Left kidney (tissue), 8 donors: ENCODE data around the gene ZKSCAN1. TPM values are rescaled to one million over a fixed set of nuclear protein-coding genes. Genes with fewer than 3 reads are reported as not detected.
A peak's percentile ranks its signal among the peaks of the same experiment; 100 is the strongest.
"Not testable (repeated sequence)": the region's sequence is repeated elsewhere in the genome, so short reads cannot be mapped to it uniquely, and the experiment has no call there.

Source experiments
- DNase-seq: peaks from one replicate; pipeline ENCODE4 v3.0.0-alpha.2; 2013
- long read RNA-seq, 8 donors: transcript quantifications; one replicate each; lab custom pipeline, GENCODE V29; 2026
- polyA plus RNA-seq: library from polyadenylated mRNA; unstranded; fragments of 120-200 nt; gene quantifications from one replicate; pipeline ENCODE4 v1.2.1, GENCODE V29; 2013; ENCODE audit not compliant: insufficient read length

The ZKSCAN1 gene
- polyA plus RNA-seq, result 76.7 TPM
- long read RNA-seq, donor 1, full-length matches to known transcripts, result 10 of 55 reads
- long read RNA-seq, donor 1, partial matches to known transcripts, result 45 of 55 reads
- long read RNA-seq, donor 1, other reads (novel, unspliced or antisense), result 0 of 55 reads
- long read RNA-seq, donor 2, full-length matches to known transcripts, result 13 of 18 reads
- long read RNA-seq, donor 2, partial matches to known transcripts, result 5 of 18 reads
- long read RNA-seq, donor 2, other reads (novel, unspliced or antisense), result 0 of 18 reads
- long read RNA-seq, donor 3, full-length matches to known transcripts, result 7 of 16 reads
- long read RNA-seq, donor 3, partial matches to known transcripts, result 9 of 16 reads
- long read RNA-seq, donor 3, other reads (novel, unspliced or antisense), result 0 of 16 reads
- long read RNA-seq, donor 4, result 0 reads
- long read RNA-seq, donor 5, full-length matches to known transcripts, result 8 of 8 reads
- long read RNA-seq, donor 5, partial matches to known transcripts, result 0 of 8 reads
- long read RNA-seq, donor 5, other reads (novel, unspliced or antisense), result 0 of 8 reads
- long read RNA-seq, donor 6, full-length matches to known transcripts, result 14 of 26 reads
- long read RNA-seq, donor 6, partial matches to known transcripts, result 12 of 26 reads
- long read RNA-seq, donor 6, other reads (novel, unspliced or antisense), result 0 of 26 reads
- long read RNA-seq, donor 7, full-length matches to known transcripts, result 10 of 15 reads
- long read RNA-seq, donor 7, partial matches to known transcripts, result 5 of 15 reads
- long read RNA-seq, donor 7, other reads (novel, unspliced or antisense), result 0 of 15 reads
- long read RNA-seq, donor 8, full-length matches to known transcripts, result 5 of 5 reads
- long read RNA-seq, donor 8, partial matches to known transcripts, result 0 of 5 reads
- long read RNA-seq, donor 8, other reads (novel, unspliced or antisense), result 0 of 5 reads

DNA sequence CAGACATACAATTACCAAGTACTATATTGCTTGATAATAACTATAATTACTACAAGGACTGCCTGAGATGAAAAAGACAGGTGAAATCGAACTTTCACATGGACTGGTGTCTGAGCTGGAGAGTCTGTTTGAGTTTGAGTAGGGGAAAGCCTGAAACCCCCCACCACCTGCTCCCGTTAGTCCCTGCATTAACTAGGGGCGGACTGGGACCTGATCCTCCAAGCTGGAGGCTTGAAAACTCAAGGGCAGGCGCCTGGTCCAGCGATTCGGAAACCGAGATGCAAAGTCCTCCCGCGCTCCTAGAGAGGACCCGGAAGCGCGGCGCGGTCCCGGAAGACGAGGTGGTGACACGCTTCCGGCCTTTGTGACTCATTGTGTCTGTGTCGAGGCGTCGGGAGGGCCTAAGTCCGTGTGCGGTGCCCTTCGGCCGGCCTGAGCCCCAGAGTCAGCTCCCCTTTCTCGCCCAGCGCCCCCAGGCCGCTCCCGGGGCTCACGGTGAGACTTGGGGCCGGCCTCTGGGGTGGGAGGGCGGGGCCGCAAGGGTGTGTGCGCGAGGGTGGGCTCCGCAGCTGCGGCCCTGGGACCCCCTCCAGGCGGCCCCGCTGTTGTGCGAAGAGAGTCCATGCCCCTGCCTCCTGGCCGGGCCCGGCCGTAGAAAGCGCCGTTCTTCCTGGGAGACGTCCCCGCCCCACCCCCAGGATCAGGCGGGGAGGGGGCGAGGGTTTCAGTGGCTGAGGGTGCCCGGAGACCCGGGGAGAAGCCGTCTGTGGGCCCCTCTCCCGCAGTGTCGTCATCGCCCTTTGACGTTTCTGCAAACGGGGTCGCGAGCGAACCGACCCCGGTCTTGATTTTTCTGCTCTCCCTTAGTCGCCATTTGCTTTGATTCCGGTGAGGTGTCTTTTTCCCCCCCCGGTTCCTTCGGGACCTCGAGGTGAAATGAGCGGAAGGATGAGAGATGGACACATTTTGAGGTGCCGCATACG is at the start of gene ZKSCAN1:
Gene ZKSCAN1 (plus strand): TSS at position 365 of the 983 bp plus-strand sequence. CDS start 7,911 bp downstream, outside the sequence.
- DNase-seq, result peak; percentile 90

DNA sequence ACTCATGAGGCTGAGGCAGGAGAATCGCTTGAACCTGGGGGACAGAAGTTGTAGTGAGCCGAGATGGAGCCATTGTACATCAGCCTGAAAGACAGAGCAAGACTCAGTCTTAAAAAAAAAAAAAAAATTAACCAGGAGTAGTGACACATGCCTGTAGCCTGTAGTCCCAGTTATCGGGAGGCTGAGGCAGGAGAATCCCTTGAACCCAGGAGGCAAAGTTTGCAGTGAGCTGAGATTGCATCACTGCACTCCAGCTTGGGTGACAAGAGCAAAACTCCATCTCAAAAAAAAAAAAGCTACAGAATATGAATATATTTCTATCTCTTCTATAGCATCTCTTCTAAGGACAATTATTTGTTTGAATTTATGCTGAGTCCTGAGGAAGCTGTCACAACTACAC is 46.1 kb upstream of the ZKSCAN1 start:
- no peak for DNase-seq

DNA sequence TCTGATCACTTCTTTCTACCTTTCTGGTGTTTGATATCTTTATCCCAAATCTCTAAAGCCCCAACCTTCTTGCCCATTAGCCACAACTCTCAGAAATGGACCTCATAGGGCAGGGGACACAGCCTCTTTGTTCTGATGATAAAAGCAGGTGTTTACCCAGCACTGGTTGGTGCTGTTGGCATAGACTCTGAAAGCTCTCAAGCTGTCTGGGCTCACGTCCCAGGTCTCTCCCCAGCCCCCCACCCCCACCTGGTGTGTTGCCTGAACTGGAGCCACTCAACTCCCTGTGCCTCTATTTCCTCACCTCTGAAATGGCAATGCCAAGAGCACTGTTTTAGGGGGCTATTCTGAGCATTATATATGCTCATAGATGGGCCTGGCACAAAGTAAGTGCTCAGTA is 45.6 kb upstream of the ZKSCAN1 start:
- not testable (repeated sequence) for DNase-seq

DNA sequence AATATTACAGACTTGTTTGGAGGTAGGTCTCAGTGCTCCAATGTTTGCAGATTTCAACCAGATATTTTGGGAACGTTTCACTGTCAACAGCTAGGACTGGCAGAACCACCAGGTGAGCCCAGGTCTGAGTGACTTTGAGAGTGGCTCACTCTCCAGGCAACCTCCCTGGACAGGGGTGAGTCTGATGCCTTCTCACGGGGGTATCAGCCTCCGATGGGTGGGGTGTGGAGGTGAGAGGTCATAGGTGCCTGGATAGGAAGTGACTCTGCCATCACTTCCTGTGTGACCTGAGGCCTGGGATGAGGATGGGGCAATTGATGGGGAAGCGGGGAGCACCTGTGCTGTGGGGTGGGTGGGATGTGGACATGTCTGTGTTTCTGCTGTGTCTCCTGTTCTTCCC is 44.2 kb upstream of the ZKSCAN1 start:
- DNase-seq, result no peak

DNA sequence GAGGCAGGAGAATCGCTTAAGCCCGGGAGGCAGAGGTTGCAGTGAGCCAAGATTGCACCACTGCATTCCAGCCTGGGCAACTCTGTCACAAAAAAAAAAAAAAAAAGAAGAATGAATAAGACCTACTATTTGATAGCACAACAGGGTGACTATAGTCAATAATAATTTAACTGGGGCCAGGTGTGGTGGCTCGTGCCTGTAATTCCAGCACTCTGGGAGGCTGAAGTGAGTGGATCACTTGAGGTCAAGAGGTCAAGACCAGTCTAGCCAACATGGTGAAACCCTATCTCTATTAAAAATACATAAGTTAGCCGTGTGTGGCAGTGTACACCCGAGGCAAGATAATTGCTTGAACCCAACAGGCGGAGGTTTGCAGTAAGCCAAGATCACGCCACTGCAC is 41.6 kb upstream of the ZKSCAN1 start:
- not testable (repeated sequence) for DNase-seq

DNA sequence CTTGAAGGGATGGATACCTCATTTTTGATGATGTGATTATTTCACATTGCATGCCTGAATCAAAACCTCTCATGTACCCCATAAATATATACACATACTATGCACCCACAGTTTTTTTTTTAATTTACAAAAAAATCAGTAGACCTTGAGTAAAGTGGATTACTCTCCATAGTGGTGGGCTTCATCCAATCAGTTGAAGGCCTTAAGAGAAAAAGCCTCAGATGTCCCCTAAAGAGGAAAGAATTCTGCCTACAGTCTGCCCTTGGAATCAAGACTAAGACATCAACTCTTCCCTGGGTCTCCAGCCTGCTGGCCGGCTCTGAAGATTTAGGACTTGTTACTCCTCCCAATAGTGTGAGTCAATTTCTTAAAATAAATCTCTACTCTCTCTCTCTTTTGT is 40.7 kb upstream of the ZKSCAN1 start:
- DNase-seq, result no peak

DNA sequence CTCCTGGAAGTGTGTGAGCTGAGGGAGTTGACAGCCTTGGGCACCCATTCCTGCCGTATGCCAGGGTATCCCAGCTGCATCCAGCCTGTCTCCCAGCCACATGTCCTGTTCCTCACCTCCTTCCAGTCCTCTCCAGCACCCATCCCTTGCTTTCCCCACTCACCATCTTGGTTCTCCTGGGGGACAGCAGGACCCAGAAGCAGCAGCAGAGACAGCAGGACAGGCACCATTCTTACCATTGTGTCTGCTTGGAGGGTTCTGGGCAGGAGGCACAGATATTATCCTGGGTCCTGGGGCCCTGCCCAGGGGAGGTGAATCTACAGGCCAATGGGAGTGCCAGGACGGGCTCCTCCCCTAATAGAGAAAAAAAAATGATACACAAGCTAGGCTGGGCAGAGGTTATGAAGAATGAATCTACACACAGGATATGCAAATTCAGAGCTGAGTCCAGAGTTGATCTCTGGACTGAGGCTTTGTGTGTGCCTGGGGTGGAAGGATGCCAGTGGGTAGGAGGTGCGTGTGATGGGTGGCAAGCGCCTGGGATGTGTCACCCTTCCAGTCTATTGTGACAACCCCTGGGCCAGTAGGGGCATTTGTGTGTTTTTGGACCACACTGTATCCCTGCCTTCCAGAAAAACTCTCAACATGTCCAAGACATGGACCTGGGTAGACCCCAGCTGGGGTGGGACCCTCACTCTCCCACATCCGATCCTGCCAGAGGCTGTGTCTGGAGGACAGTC is 39.4 kb upstream of the ZKSCAN1 start, which contains the start of gene AZGP1:
Gene AZGP1 (minus strand): TSS at position 250 of the 740 bp plus-strand sequence. CDS start 11 bp downstream, at position 239.
- DNase-seq, result no peak

DNA sequence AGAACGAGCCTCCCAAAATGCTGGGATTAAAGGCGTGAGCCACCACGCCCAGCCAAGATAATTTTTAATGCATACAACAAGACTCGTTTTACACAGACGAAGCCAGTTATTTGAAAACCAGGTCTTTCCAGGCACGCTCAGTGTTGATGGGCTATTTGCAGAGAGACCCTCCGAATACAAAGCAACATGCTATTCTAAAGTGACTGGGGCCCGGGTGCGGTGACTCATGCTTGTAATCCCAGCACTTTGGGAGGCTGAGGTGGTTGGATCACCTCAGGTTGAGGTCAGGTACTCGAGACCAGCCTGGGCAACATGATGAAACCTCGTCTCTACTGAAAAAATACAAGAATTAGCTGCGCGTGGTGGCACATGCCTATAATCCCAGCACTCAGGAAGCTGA is 38.8 kb upstream of the ZKSCAN1 start:
- no peak for DNase-seq

DNA sequence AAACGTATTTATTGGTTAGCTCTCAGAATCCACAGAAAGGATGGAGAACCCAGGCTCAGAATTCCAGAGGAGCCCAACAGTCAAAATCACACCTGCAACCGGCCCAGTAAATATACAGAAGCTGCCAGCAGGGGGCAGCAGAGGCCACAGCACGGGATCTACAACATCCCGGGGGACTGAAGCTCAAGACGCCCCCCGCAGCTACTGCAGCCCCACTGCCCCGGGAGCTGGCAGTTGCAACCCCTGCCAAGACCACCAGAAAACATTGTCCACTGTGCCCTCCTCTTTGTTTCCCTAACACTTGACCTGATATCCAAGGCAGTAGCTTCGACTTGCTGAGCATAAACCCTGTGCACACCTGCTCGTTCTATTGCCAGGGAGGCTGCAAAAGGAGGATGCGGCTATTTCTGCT is 35.6 kb upstream of the ZKSCAN1 start:
- peak; percentile 5 for DNase-seq

DNA sequence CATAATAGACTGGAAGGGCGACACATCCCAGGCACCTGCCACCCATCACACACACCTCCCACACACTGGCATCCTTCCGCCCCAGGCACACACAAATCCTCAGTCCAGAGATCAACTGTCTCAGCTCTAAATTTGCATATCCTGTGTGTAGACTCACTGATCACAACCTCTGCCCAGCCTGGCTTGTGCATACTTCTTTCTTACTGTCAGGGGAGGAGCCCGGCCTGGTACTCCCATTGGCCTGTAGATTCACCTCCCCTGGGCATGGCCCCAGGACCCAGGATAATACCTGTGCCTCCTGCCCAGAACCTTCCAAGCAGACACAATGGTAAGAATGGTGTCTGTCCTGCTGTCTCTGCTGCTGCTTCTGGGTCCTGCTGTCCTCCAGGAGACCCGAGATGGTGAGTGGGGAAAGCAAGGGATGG is 34.9 kb upstream of the ZKSCAN1 start:
- not testable (repeated sequence) for DNase-seq

DNA sequence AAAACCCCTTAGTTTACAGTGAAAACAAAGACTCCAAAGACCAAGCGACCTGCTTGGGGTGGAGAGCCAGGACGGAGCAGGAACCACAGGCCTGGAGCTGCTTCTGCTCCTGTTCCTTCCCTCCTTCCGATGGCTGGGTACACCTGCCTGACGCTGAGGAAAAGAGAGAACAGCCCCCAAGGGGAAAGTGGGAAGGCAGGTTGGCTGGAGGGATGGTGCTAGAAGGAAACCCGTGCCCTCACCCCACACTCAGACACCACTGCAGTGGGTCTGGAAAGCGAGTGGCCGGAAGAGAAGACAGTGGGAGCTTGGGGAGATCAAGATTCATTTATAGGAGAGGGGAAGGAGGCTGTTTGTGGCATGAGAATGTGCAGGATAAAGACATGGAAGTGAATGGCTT is 34.3 kb upstream of the ZKSCAN1 start:
- DNase-seq, result not testable (repeated sequence)

DNA sequence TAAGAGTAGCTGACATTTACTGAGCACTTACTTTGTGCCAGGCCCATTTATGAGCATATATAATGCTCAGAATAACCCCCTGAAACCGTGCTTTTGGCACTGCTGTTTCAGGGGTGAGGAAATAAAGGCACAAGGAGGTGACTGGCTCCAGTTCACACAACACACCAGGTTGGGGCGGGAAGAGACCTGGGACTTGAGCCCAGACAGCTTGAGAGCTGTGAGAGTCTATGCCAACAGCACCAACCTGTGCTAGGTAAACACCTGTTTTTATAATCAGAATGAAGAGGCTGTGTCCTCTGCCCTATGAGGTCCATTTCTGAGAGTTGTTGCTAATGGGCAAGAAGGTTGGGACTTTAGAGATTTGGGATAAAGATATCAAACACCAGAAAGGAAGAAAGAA is 30.8 kb upstream of the ZKSCAN1 start:
- no peak for DNase-seq

DNA sequence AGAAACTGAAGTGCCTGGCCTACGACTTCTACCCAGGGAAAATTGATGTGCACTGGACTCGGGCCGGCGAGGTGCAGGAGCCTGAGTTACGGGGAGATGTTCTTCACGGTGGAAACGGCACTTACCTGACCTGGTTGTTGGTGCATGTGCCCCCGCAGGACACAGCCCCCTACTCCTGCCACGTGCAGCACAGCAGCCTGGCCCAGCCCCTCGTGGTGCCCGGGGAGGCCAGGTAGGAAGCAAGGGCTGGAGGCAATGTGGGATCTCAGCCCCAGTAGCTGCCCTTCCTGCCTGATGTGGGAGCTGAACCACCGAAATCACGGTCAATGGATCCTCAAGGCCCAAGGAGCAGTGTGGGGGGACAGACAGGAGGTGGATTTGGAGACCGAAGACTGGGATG is 28.1 kb upstream of the ZKSCAN1 start:
- DNase-seq, result not testable (repeated sequence)

DNA sequence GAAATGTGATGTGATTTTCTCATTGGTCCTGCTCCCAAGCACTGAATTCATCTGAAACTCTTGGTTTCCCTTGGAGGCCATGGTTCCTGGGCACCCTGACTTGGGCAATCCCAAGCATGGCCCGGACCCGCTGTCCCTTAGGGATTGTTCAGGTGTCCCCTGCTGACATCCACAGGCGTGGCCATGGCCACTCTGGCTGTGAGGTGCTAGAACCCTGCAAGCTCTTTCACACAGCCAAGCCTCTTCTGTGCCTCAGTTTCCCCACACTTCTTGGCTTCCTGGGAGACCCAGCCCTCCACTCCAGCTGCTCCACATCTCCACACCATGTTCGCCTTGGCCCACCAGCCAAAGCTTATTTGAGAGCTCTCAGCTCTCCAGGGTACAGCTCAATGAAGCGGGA is 27.6 kb upstream of the ZKSCAN1 start:
- DNase-seq, result no peak

DNA sequence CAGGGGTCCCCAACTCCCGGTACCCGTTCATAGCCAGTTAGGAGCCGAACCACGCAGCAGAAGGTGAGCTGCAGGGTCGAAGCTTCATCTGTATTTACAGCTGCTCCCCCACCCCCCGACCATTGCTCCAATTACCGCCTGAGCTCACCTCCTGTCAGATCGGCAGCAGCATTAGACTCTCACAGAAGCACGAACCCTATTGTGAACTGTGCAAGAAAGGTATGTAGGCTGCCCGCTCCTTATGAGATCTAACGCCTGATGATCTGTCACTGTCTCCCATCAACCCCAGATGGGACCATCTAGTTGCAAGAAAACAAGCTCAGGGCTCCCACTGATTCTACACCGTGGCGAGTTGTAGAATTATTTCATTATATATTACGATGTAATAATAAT is 24.9 kb upstream of the ZKSCAN1 start:
- DNase-seq, result peak; percentile 25

DNA sequence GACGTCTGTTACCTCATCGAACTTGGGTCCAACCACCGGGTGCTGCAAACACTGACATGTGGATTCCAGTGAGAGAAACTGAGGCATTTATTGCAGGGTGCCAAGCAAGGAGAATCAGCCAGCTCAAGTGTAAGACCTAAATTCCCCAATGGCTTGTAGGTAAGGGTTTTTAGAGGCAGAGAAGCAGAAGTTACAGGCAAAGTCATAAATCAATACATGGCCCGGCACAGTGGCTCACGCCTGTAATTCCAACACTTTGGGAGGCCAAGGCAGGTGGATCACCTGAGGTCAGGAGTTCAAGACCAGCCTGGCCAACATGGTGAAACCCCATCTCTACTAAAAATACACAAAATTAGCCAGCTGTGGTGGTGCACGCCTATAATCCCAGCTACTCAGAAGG is 23.9 kb upstream of the ZKSCAN1 start:
- DNase-seq, result not testable (repeated sequence)

DNA sequence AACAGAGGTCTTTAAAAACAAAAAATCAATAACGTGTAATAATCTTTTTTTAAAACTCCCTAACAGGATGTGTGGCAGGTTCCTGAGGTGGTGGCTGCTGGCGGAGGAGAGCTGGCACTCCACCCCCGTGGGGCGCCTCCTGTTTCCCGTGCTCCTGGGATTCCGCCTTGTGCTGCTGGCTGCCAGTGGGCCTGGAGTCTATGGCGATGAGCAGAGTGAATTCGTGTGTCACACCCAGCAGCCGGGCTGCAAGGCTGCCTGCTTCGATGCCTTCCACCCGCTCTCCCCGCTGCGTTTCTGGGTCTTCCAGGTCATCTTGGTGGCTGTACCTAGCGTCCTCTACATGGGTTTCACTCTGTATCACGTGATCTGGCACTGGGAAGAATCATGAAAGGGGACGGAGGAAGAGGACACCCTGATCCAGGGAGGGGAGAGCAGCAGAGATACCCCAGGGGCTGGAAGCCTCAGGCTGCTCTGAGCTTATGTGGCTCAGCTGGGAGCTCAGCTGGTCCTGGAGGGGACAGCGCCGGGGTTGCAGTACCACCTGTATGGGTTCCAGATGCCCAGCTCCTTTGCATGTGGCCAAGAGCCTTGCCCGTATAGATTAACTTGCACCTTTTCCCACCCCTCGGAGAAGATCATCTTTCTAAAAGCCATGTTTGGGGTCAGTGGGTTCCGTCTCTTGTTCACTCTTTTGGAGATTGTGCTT is 22.9 kb upstream of the ZKSCAN1 start:
- no peak for DNase-seq

DNA sequence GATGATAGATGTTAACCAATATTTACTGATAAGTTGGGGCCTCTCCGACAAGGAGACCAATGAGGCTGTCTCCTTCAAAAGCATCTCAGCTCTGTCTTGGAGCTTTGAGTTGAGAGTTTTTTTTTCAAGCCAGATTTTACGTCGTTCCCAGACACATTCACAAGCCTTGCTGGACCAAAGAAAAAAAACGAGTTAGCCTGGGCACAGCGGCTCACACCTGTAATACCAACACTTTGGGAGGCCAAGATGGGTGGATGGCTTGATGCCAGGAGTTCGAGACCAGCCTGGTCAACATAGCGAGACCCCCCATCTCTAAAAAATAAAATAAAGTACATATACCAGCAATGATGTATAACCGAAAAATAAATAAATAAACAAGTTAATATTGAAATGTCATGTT is 20.6 kb upstream of the ZKSCAN1 start:
- no peak for DNase-seq

DNA sequence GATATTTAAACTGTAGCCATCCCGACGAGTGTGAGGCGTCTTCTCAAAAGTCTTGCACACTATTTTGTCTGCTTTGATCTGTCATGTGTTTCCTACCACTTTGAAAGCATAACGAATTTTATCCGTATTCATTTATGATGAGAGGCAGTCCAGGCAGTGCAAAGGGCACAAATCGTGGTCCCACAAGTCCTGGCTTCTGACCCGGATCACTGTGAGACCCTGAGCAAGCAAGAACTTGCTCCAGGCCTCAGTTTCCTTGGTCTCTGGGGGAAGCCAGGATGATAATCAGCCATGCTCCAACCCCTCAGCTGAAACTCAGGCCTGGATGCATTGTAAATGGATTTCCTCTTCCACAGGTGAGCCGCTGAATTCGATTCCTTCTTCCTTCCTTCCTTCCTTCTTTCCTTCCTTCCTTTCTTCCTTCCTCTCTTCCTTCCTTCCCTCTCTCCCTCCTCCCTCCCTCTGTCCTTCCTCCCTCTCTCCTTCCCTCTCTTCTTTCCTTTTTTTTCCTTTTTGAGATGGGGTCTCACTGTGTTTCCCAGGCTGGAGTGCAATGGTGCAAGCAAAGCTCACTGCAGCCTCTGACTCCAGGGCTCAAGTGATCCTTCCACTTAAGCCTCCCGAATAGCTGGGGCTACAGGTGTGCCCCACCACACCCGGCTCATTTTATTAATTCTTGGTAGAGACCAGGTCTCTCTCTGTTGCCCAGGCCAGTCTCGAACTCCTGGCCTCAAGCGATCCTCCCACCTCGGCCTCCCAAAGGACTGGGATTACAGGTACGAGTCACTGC is 18.4 kb upstream of the ZKSCAN1 start:
- no peak for DNase-seq
